ENCODE data around the gene ALDH6A1. TPM values are rescaled to one million over a fixed set of nuclear protein-coding genes. Genes with fewer than 3 reads are reported as not detected.
A peak's percentile ranks its signal among the peaks of the same experiment; 100 is the strongest.

The ALDH6A1 gene
- total and polyA plus RNA-seq, 9 donors = 7.2 to 17.3 (median 12.9) TPM

- no CpG with 5 or more reads among the region's 2 CpGs for WGBS (ENCODE audit: insufficient coverage)
- H3K27ac ChIP-seq (ENCODE audit: low read length) = no peak overlapping the region
- no peaks in the 10 kb centered on the region for H3K9me3 ChIP-seq (replicated peaks; ENCODE audit: control insufficient read depth, low read depth, low read length)
- H3K36me3 ChIP-seq (ENCODE audit: control insufficient read depth, insufficient read depth, low read length) = peaks cover 44% of the 10 kb centered on the region
- H3K27me3 ChIP-seq (ENCODE audit: control insufficient read depth, insufficient read depth, low read length) = no peaks in the 10 kb centered on the region
- no peak for DNase-seq
- no peaks in the 10 kb centered on the region for H3K4me1 ChIP-seq (ENCODE audit: control insufficient read depth, insufficient read depth, low read length)
- no peak overlapping the region for H3K4me3 ChIP-seq (ENCODE audit: low read length)
Observed at GRCh38 chr14:74062809-74063150, 21.5 kb downstream of the ALDH6A1 start.

- H3K4me1 ChIP-seq (ENCODE audit: control insufficient read depth, insufficient read depth, low read length) = no peaks in the 10 kb centered on the region
- WGBS (ENCODE audit: insufficient coverage) = 73% methylated on average over 1 of the region's 3 CpGs
- DNase-seq = no peak
Observed at GRCh38 chr14:74049876-74050495, 34.3 kb downstream of the ALDH6A1 start.

GRCh38 chr14:74048281-74048680, 36.0 kb downstream of the ALDH6A1 start:
- Histone ChIP-seq H3K27ac (ENCODE audit: low read length) (no peak overlapping the region), H3K4me1 (ENCODE audit: control insufficient read depth, insufficient read depth, low read length) (no peaks in the 10 kb centered on the region), H3K27me3 (ENCODE audit: control insufficient read depth, insufficient read depth, low read length) (no peaks in the 10 kb centered on the region), H3K9me3 (replicated peaks; ENCODE audit: control insufficient read depth, low read depth, low read length) (no peaks in the 10 kb centered on the region), H3K4me3 (ENCODE audit: low read length) (no peak overlapping the region), H3K36me3 (ENCODE audit: control insufficient read depth, insufficient read depth, low read length) (peaks cover 11% of the 10 kb centered on the region)
- DNase-seq = no peak
- WGBS (ENCODE audit: insufficient coverage) = 50% methylated on average over 1 of the region's 3 CpGs

More at GRCh38 chr14:74049876-74050495, 34.3 kb downstream of the ALDH6A1 start:
- H3K9me3 ChIP-seq (replicated peaks; ENCODE audit: control insufficient read depth, low read depth, low read length) = no peaks in the 10 kb centered on the region
- H3K27me3 ChIP-seq (ENCODE audit: control insufficient read depth, insufficient read depth, low read length) = no peaks in the 10 kb centered on the region
- no peak overlapping the region for H3K27ac ChIP-seq (ENCODE audit: low read length)
- no peak overlapping the region for H3K4me3 ChIP-seq (ENCODE audit: low read length)
- H3K36me3 ChIP-seq (ENCODE audit: control insufficient read depth, insufficient read depth, low read length) = peaks cover 11% of the 10 kb centered on the region

- no CpG with 5 or more reads among the region's 4 CpGs for WGBS (ENCODE audit: insufficient coverage)
- DNase-seq = no peak
- Histone ChIP-seq H3K27ac (ENCODE audit: low read length) (no peak overlapping the region), H3K9me3 (replicated peaks; ENCODE audit: control insufficient read depth, low read depth, low read length) (no peaks in the 10 kb centered on the region), H3K36me3 (ENCODE audit: control insufficient read depth, insufficient read depth, low read length) (peaks cover 11% of the 10 kb centered on the region), H3K4me3 (ENCODE audit: low read length) (no peak overlapping the region), H3K27me3 (ENCODE audit: control insufficient read depth, insufficient read depth, low read length) (no peaks in the 10 kb centered on the region), H3K4me1 (ENCODE audit: control insufficient read depth, insufficient read depth, low read length) (no peaks in the 10 kb centered on the region)
Observed at GRCh38 chr14:74045522-74045921, 38.7 kb downstream of the ALDH6A1 start.

GRCh38 chr14:74042296-74042695, 42.0 kb downstream of the ALDH6A1 start:
- Histone ChIP-seq H3K9me3 (replicated peaks; ENCODE audit: control insufficient read depth, low read depth, low read length) (no peaks in the 10 kb centered on the region), H3K36me3 (ENCODE audit: control insufficient read depth, insufficient read depth, low read length) (peaks cover 3% of the 10 kb centered on the region), H3K27me3 (ENCODE audit: control insufficient read depth, insufficient read depth, low read length) (no peaks in the 10 kb centered on the region), H3K4me3 (ENCODE audit: low read length) (no peak overlapping the region), H3K4me1 (ENCODE audit: control insufficient read depth, insufficient read depth, low read length) (no peaks in the 10 kb centered on the region), H3K27ac (ENCODE audit: low read length) (no peak overlapping the region)
- WGBS (ENCODE audit: insufficient coverage) = 64% methylated on average over 1 of the region's 2 CpGs
- DNase-seq = no peak

- H3K27me3 ChIP-seq (ENCODE audit: control insufficient read depth, insufficient read depth, low read length) = no peaks in the 10 kb centered on the region
- no peak overlapping the region for H3K27ac ChIP-seq (ENCODE audit: low read length)
- H3K9me3 ChIP-seq (replicated peaks; ENCODE audit: control insufficient read depth, low read depth, low read length) = no peaks in the 10 kb centered on the region
- DNase-seq = peak; percentile 63
- H3K4me3 ChIP-seq (ENCODE audit: low read length) = no peak overlapping the region
- peaks cover 3% of the 10 kb centered on the region for H3K36me3 ChIP-seq (ENCODE audit: control insufficient read depth, insufficient read depth, low read length)
- no peaks in the 10 kb centered on the region for H3K4me1 ChIP-seq (ENCODE audit: control insufficient read depth, insufficient read depth, low read length)
- no CpG with 5 or more reads among the region's 3 CpGs for WGBS (ENCODE audit: insufficient coverage)
Observed at GRCh38 chr14:74038020-74038859, 46.0 kb downstream of the ALDH6A1 start.

- no peaks in the 10 kb centered on the region for H3K4me1 ChIP-seq (ENCODE audit: control insufficient read depth, insufficient read depth, low read length)
- no peaks in the 10 kb centered on the region for H3K27me3 ChIP-seq (ENCODE audit: control insufficient read depth, insufficient read depth, low read length)
- no peak for DNase-seq
- WGBS (ENCODE audit: insufficient coverage) = no CpG with 5 or more reads among the region's 4 CpGs
- no peak overlapping the region for H3K27ac ChIP-seq (ENCODE audit: low read length)
- H3K9me3 ChIP-seq (replicated peaks; ENCODE audit: control insufficient read depth, low read depth, low read length) = no peaks in the 10 kb centered on the region
- H3K36me3 ChIP-seq (ENCODE audit: control insufficient read depth, insufficient read depth, low read length) = peaks cover 6% of the 10 kb centered on the region
- H3K4me3 ChIP-seq (ENCODE audit: low read length) = no peak overlapping the region
Observed at GRCh38 chr14:74035556-74035955, 48.7 kb downstream of the ALDH6A1 start.

- Histone ChIP-seq H3K27ac (ENCODE audit: low read length) (no peak overlapping the region), H3K4me3 (ENCODE audit: low read length) (no peak overlapping the region), H3K36me3 (ENCODE audit: control insufficient read depth, insufficient read depth, low read length) (peaks cover 6% of the 10 kb centered on the region), H3K27me3 (ENCODE audit: control insufficient read depth, insufficient read depth, low read length) (no peaks in the 10 kb centered on the region), H3K9me3 (replicated peaks; ENCODE audit: control insufficient read depth, low read depth, low read length) (no peaks in the 10 kb centered on the region), H3K4me1 (ENCODE audit: control insufficient read depth, insufficient read depth, low read length) (no peaks in the 10 kb centered on the region)
- no peak for DNase-seq
- no CpG with 5 or more reads among the region's 3 CpGs for WGBS (ENCODE audit: insufficient coverage)
Observed at GRCh38 chr14:74034572-74034971, 49.7 kb downstream of the ALDH6A1 start.

GRCh38 chr14:74029136-74029535, 55.1 kb downstream of the ALDH6A1 start:
- no peak overlapping the region for H3K27ac ChIP-seq (ENCODE audit: low read length)
- H3K27me3 ChIP-seq (ENCODE audit: control insufficient read depth, insufficient read depth, low read length) = no peaks in the 10 kb centered on the region

GRCh38 chr14:74022346-74022745, 61.9 kb downstream of the ALDH6A1 start:
- Histone ChIP-seq H3K27ac (ENCODE audit: low read length) (no peak overlapping the region), H3K9me3 (replicated peaks; ENCODE audit: control insufficient read depth, low read depth, low read length) (no peaks in the 10 kb centered on the region), H3K4me1 (ENCODE audit: control insufficient read depth, insufficient read depth, low read length) (peaks cover 2% of the 10 kb centered on the region), H3K27me3 (ENCODE audit: control insufficient read depth, insufficient read depth, low read length) (no peaks in the 10 kb centered on the region), H3K4me3 (ENCODE audit: low read length) (no peak overlapping the region), H3K36me3 (ENCODE audit: control insufficient read depth, insufficient read depth, low read length) (no peaks in the 10 kb centered on the region)
- DNase-seq = no peak
- WGBS (ENCODE audit: insufficient coverage) = no CpG with 5 or more reads among the region's 4 CpGs

More at GRCh38 chr14:74029136-74029535, 55.1 kb downstream of the ALDH6A1 start:
- WGBS (ENCODE audit: insufficient coverage) = 89% methylated on average over 3 of the region's 3 CpGs
- no peaks in the 10 kb centered on the region for H3K4me1 ChIP-seq (ENCODE audit: control insufficient read depth, insufficient read depth, low read length)
- peaks cover 3% of the 10 kb centered on the region for H3K36me3 ChIP-seq (ENCODE audit: control insufficient read depth, insufficient read depth, low read length)
- H3K9me3 ChIP-seq (replicated peaks; ENCODE audit: control insufficient read depth, low read depth, low read length) = no peaks in the 10 kb centered on the region
- no peak overlapping the region for H3K4me3 ChIP-seq (ENCODE audit: low read length)
- no peak for DNase-seq

Data from muscle of leg (tissue), 11 donors.